Activated T-cell treated with anti-CD3 and anti-CD28 coated beads, Interleukin-2, amount 50 U/mL, for 72 hours (primary cell): ENCODE results near the gene RNF187. TPM values are rescaled to one million over a fixed set of nuclear protein-coding genes. Genes with fewer than 3 reads are reported as not detected.

Experiments used
- ATAC-seq, 2 donors: fragments of 150-1000 bp; cut with Tn5 transposase; replicated peaks in 1 of 2; 2 replicates each; pipeline ENCODE4 v1.10.0; 2021; ENCODE audit warnings: moderate library complexity in 2 of 2, mild to moderate bottlenecking in 1 of 2
- DNase-seq, 2 donors: peaks; one replicate each; pipeline ENCODE4 v3.0.0; 2021 to 2022; ENCODE audit warnings: mixed read lengths in 1 of 2
- H3K27ac Mint-ChIP-seq: one replicate; pipeline ENCODE4 v1.8.0; 2022; ENCODE audit warnings: mild to moderate bottlenecking, moderate library complexity, mixed read lengths
- H3K27me3 Mint-ChIP-seq: one replicate; pipeline ENCODE4 v1.8.0; 2022; ENCODE audit warnings: low read depth, mixed read lengths
- H3K36me3 Mint-ChIP-seq, 2 donors: one replicate each; pipeline ENCODE4 v1.8.0; 2022; ENCODE audit warnings: mixed read lengths in 2 of 2, mild to moderate bottlenecking in 1 of 2; ENCODE audit not compliant: insufficient read depth in 2 of 2
- H3K4me1 Mint-ChIP-seq: one replicate; pipeline ENCODE4 v1.8.0; 2022; ENCODE audit warnings: low read depth, mixed read lengths
- H3K4me3 Mint-ChIP-seq, 2 donors: one replicate each; pipeline ENCODE4 v1.8.0; 2022; ENCODE audit warnings: mild to moderate bottlenecking in 2 of 2, mixed read lengths in 2 of 2, moderate library complexity in 2 of 2
- H3K9me3 Mint-ChIP-seq, 2 donors: one replicate each; pipeline ENCODE4 v1.8.0; 2022; ENCODE audit warnings: mixed read lengths in 2 of 2
- total RNA-seq, 2 donors: library from RNA; stranded (reverse); gene quantifications; one replicate each; pipeline ENCODE4 v1.2.3, GENCODE V29; 2022

Gene RNF187
- total RNA-seq, 2 donors from 2014 or later = 306 to 339 TPM

- ATAC-seq (no peak), DNase-seq (no peak)
- H3K27me3 Mint-ChIP-seq = no peaks in the 10 kb centered on the region
- no peak overlapping the region for H3K4me3 Mint-ChIP-seq
- H3K9me3 Mint-ChIP-seq = no peaks in the 10 kb centered on the region
- H3K27ac Mint-ChIP-seq = no peak overlapping the region
- H3K4me1 Mint-ChIP-seq = peaks cover 53% of the 10 kb centered on the region
- peaks cover 8 to 11% of the 10 kb centered on the region in 2 donors for H3K36me3 Mint-ChIP-seq
These were observed 33.6 kb upstream of the RNF187 start for GRCh38 chr1:228453614-228454013.

- Mint-ChIP-seq H3K4me1 (peaks cover 52% of the 10 kb centered on the region), H3K27me3 (no peaks in the 10 kb centered on the region), H3K4me3 (peak overlapping the region; percentile 12 to 70), H3K36me3 (peaks cover 9 to 11% of the 10 kb centered on the region in 2 donors), H3K27ac (peak overlapping the region; percentile 21), H3K9me3 (no peaks in the 10 kb centered on the region)
- ATAC-seq (no peak), DNase-seq (no peak)
These were observed 32.9 kb upstream of the RNF187 start for GRCh38 chr1:228454238-228454637.

- H3K27me3 Mint-ChIP-seq = peaks cover under 1% of the 10 kb centered on the region
- H3K4me3 Mint-ChIP-seq = peak overlapping the region; percentile 70 to 76
- peaks cover 9 to 13% of the 10 kb centered on the region in 2 donors for H3K36me3 Mint-ChIP-seq
- peak overlapping the region; percentile 71 for H3K27ac Mint-ChIP-seq
- DNase-seq = no peak
- no peak for ATAC-seq
- H3K4me1 Mint-ChIP-seq = peaks cover 49% of the 10 kb centered on the region
- H3K9me3 Mint-ChIP-seq = no peaks in the 10 kb centered on the region
These were observed 31.5 kb upstream of the RNF187 start for GRCh38 chr1:228455715-228456114.

- H3K4me3 Mint-ChIP-seq = peak overlapping the region; percentile 97 to 98
- H3K4me1 Mint-ChIP-seq = peaks cover 56% of the 10 kb centered on the region
- DNase-seq (no peak), ATAC-seq (no peak)
- H3K27me3 Mint-ChIP-seq = peaks cover 5% of the 10 kb centered on the region
- peak overlapping the region; percentile 98 for H3K27ac Mint-ChIP-seq
- H3K9me3 Mint-ChIP-seq = no peaks in the 10 kb centered on the region
- H3K36me3 Mint-ChIP-seq = peaks cover 11 to 16% of the 10 kb centered on the region in 2 donors
These were observed 30.7 kb upstream of the RNF187 start for GRCh38 chr1:228456252-228457016.

GRCh38 chr1:228457017-228457395, 30.2 kb upstream of the RNF187 start:
- Mint-ChIP-seq H3K4me3 (peak overlapping the region; percentile 97 to 98), H3K36me3 (peaks cover 11 to 16% of the 10 kb centered on the region in 2 donors), H3K27ac (peak overlapping the region; percentile 98), H3K9me3 (no peaks in the 10 kb centered on the region), H3K4me1 (peaks cover 59% of the 10 kb centered on the region), H3K27me3 (peaks cover 5% of the 10 kb centered on the region)
- ATAC-seq (peak; percentile 1), DNase-seq (no peak)

GRCh38 chr1:228457396-228458176, 29.6 kb upstream of the RNF187 start:
- Mint-ChIP-seq H3K9me3 (no peaks in the 10 kb centered on the region), H3K4me3 (peak overlapping the region; percentile 97 to 98), H3K27me3 (peaks cover 5% of the 10 kb centered on the region), H3K4me1 (peaks cover 63% of the 10 kb centered on the region), H3K36me3 (peaks cover 11 to 16% of the 10 kb centered on the region in 2 donors), H3K27ac (peak overlapping the region; percentile 98)
- ATAC-seq (peak; percentile 80 to 82), DNase-seq (peak; percentile 89 to 90)

GRCh38 chr1:228459091-228459993, 27.8 kb upstream of the RNF187 start:
- Mint-ChIP-seq H3K4me3 (peak overlapping the region; percentile 97 to 98), H3K4me1 (peaks cover 73% of the 10 kb centered on the region), H3K27me3 (peaks cover 5% of the 10 kb centered on the region), H3K36me3 (peaks cover 11 to 17% of the 10 kb centered on the region in 2 donors), H3K9me3 (no peaks in the 10 kb centered on the region), H3K27ac (peak overlapping the region; percentile 98)
- peak; percentile 16 for ATAC-seq
- peak; percentile 80 to 84 for DNase-seq

GRCh38 chr1:228460821-228461220, 26.4 kb upstream of the RNF187 start:
- no peak for DNase-seq
- Mint-ChIP-seq H3K4me1 (peaks cover 79% of the 10 kb centered on the region), H3K27me3 (peaks cover 5% of the 10 kb centered on the region), H3K4me3 (peak overlapping the region; percentile 97 to 98), H3K9me3 (no peaks in the 10 kb centered on the region), H3K27ac (peak overlapping the region; percentile 94), H3K36me3 (peaks cover 11 to 17% of the 10 kb centered on the region in 2 donors)
- no peak for ATAC-seq

- DNase-seq (no peak), ATAC-seq (no peak)
- peaks cover 17% of the 10 kb centered on the region for H3K27me3 Mint-ChIP-seq
- peak overlapping the region; percentile 58 for H3K27ac Mint-ChIP-seq
- no peaks in the 10 kb centered on the region for H3K9me3 Mint-ChIP-seq
- H3K4me3 Mint-ChIP-seq = peak overlapping the region; percentile 84 to 94
- H3K36me3 Mint-ChIP-seq = peaks cover 8 to 9% of the 10 kb centered on the region in 2 donors
- peaks cover 73% of the 10 kb centered on the region for H3K4me1 Mint-ChIP-seq
These were observed 24.6 kb upstream of the RNF187 start for GRCh38 chr1:228462560-228462959.

- ATAC-seq (peak; percentile 1 to 5), DNase-seq (peak; percentile 37 to 45)
- peaks cover 7 to 8% of the 10 kb centered on the region in 2 donors for H3K36me3 Mint-ChIP-seq
- peak overlapping the region; percentile 58 for H3K27ac Mint-ChIP-seq
- H3K4me1 Mint-ChIP-seq = peaks cover 69% of the 10 kb centered on the region
- peak overlapping the region; percentile 84 to 94 for H3K4me3 Mint-ChIP-seq
- no peaks in the 10 kb centered on the region for H3K9me3 Mint-ChIP-seq
- peaks cover 22% of the 10 kb centered on the region for H3K27me3 Mint-ChIP-seq
These were observed 24.1 kb upstream of the RNF187 start for GRCh38 chr1:228463009-228463558.

GRCh38 chr1:228463559-228464455, 23.4 kb upstream of the RNF187 start:
- Mint-ChIP-seq H3K27ac (peak overlapping the region; percentile 58), H3K36me3 (peaks cover 3 to 6% of the 10 kb centered on the region in 2 donors), H3K27me3 (peaks cover 29% of the 10 kb centered on the region), H3K4me1 (peaks cover 64% of the 10 kb centered on the region), H3K4me3 (peak overlapping the region; percentile 84 to 94), H3K9me3 (no peaks in the 10 kb centered on the region)
- ATAC-seq = peak; percentile 76 to 77
- peak; percentile 90 for DNase-seq
